KBM-7 (cell line): ENCODE measurements around the gene NOS1.

Experiments
- DNase-seq: peaks from one replicate; pipeline ENCODE4 v3.0.0-alpha.2; 2015
- in situ Hi-C: fragments of 300-500 bp; cut with MboI; formaldehyde crosslinking; loops from 2 replicates; pipeline ENCODE4 v1.14.3; 2020; ENCODE audit warnings: low sequenced_read_pairs, low pct_unique_long_range_greater_than_20kb, mixed read lengths

NOS1 gene

DNA sequence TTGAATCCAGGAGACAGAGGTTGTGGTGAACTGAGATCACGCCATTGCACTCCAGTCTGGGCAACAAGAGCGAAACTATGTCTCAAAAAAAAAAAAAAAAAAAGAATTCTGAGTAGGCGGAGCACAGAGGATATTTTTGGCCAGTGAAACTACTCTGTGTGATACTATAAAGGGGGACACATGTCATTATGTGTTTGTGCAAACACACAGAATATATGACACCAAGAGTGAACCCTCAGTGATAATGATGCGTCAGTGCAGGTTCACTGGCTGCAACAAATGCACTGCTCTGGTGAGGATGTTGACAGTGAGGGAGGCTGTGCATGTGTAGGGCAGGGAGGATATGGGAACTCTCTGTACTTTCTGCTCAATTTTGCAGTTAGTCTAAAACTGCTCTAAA lies 195.3 kb downstream of the NOS1 start:
- DNase-seq = no peak
- in situ Hi-C loops = no loop called here

DNA sequence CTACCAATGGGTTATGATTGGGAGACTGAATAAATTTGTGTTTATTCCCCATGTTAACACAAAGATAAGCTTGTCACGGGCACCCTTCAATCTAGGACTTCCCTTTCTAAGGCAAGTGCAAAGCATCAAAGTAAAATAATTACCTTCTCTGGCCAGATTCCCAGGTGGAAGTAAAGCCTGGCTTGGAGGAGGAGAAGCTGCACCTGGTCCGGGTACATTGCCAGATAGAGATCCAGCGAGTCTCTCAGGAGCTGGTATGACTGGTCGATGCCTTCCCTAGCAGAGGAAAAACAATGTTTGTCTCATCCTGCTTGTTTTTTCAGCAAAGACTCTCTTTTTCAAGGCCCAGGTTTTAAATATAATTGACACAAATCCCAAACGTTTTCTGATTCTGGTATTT lies 196.1 kb downstream of the NOS1 start:
- in situ Hi-C loops = no loop called here
- no peak for DNase-seq

DNA sequence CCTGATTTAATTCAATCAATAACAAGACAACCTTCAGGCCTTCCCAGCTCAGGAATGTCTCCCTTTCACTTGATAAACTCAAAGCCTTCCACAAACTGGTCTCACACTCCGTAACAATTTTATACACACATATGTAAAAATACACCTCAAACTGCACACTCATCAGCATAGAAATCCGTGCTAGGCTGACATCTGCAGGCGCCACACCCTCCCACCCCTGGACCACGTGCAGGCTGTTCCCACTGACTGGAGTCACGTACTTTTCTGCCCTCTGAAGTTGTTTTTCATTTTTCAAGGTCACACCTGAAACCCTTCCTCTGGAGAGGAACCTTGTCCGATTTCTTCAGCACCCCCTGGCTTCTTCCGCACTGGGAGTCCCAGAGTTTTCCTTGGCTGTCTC lies 198.8 kb downstream of the NOS1 start:
- in situ Hi-C loops = no loop called here
- no peak for DNase-seq

DNA sequence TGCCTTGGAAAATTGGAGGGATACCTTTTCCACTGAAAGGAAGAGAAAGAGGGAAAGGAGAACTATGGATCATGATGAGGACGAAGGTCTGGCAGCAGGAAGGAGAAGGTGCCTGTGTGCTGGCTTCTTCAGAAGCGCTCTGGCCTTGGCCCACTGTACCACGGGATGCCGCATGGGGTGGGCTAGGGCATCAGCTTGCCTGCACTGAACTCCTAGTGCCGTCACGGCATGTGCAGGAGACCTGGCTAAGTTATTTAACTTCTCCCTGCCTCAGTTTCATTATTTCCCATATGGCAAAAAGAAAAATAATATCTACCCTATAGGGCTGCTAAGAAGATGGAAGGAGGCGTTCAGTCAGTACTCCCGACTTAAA lies 199.3 kb downstream of the NOS1 start:
- no peak for DNase-seq
- in situ Hi-C loops = no loop called here

DNA sequence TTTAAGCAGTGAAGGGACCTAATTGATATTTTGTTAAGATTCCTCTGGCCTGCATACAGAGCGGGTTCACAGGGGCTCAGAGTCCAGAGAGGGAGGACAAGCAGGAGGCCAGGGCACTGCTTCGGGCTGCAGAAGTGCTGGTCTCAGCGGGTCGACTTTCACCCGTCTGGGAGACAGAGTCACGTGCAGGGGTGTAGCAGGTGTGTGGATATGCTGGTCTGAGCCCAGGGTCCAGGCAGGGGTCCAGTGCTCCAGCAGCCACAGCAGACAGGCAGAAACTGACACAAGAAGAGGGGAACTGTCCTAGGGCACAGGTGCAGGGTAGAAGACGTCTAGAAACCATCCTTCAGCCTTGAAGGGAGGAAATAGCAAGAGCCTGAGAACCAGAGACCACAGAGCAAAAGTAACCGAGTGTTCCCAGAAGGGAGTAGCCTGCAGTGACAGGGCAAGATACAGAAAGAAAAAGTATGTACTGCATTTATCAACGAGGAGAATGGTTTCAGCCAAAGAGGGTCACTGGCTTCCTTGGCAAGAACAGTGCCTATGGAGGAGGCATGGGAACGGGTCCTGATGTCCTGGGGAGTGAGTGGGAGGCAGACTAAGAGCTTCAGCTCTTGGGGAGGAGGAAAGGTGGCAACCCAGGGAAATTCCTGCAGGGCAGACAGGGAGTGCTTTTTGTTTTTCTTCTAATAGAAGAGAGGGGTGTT lies 199.8 kb downstream of the NOS1 start:
- DNase-seq = no peak
- in situ Hi-C loops = no loop called here

DNA sequence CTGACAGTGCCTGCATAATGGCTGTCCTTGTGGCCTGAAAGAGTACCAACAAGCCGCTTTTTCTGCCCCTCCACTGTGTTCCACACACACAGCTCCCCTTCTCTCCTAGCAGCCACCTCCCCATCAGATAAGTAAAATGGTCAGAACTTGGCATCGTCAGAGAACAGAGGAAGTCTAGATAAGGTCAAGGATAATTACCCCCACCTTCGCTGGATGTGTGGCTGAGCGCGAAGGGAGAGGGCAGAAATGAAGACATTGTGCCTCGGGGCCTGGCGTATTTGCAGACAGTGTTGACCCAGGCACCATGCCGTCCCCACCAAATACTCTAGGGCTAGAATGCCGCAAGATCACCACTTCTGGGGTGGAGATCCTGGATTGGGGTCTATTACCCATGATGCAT lies 201.8 kb downstream of the NOS1 start:
- in situ Hi-C loops = no loop called here
- DNase-seq = no peak

DNA sequence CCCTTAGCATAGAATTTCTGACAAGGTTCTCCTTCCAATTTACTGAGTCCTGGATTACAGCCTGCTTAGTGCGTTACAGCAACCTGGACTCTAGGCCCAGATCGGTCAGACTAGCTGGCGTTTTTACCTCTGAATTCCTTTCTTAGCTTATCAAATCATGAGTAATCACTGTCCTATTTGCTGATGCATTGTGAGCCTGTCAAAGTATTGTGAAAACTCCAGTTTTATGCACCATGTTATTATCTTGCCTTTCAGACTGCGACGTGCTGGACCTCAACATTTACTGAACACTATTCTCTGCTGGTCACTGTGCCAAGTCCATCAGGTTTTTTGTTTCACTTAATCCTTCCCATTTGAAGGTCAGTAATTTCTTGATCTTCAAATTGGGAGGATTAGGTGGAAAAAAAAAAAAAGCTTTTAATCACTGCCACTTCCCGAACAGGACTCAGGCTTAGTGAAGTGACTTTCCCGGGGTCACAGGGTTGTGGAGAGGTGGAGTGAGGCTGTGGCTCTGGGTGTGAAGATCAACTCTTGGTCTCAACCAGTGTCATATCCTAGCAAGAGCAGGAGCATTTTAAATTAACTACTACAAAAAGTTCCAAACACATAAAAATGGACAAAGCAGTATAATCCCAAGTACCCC lies 202.4 kb downstream of the NOS1 start:
- in situ Hi-C loops = no loop called here
- DNase-seq = no peak
